ENCODE data around the gene TMPO. TPM values are rescaled to one million over a fixed set of nuclear protein-coding genes. Genes with fewer than 3 reads are reported as not detected.

Gene TMPO
- total and polyA plus RNA-seq, 2 experiments from 2014 or later, result 75.5 to 256 TPM

DNA sequence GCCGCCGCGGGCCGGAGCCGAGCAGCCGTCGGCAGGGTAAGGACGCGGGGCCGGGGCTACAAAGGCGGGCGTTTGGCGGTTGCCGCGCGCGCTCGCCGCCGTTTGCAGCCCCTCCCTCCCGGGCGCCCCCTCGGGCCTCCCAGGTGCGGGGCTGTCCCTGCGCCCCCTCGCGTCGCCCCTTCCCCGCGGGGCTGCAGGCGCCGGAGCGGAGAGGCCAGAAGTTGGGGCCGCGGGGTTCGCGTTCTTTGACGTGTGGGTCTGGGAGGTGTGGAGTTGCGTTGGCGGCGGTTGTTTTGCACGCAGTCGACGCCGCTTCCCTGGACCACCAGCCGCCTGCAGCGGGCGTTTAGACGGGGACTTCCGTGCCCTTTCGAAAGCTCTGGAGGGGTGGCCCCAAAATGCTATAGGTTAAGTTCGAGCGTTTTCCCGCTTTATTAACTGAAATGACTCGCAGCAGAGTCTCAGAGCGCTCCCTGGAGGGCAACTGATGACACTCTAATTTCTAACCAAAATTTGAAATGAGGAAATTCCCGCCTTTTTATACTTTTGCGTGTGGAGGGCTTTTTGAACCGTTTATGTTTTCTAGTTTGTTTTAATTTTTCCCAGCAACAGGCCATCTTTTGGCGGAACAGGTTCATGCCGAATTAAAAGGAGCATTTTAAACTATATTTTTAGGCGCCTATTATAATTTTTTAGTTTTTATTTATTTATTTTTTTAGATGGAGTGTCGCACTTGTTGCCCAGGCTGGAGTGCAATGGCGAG lies 902 bp downstream of the TMPO start:
- peaks cover 4% of the 10 kb centered on the region; the same call in 2 of the 3 replicates for H3K9me3 Mint-ChIP-seq
- peaks cover 30% of the 10 kb centered on the region for H3K4me1 ChIP-seq (ENCODE audit: insufficient read depth)
- peak overlapping the region; percentile 99 for H3K27ac Mint-ChIP-seq
- peaks cover 37% of the 10 kb centered on the region for H3K36me3 Mint-ChIP-seq (ENCODE audit: low read depth)
- H3K4me3 ChIP-seq, result peak overlapping the region; percentile 96
- peaks cover 77% of the 10 kb centered on the region for H3K79me2 ChIP-seq (replicated peaks; ENCODE audit: insufficient read depth)
- DNase-seq (ENCODE audit: low spot score) (peak; percentile 91), ATAC-seq (peak; percentile 56)
- peaks cover 25% of the 10 kb centered on the region for H3K4me1 Mint-ChIP-seq
- H3K9me2 ChIP-seq (ENCODE audit: insufficient read depth), result no peaks in the 10 kb centered on the region
- H2AFZ ChIP-seq, result no peak overlapping the region
- H3K27ac ChIP-seq (ENCODE audit: low read depth), result peak overlapping the region; percentile 100
- peak overlapping the region; percentile 73 for H3K4me2 ChIP-seq
- no peaks in the 10 kb centered on the region; the same call in 1 of the 2 replicates for H3K36me3 ChIP-seq (ENCODE audit: insufficient read depth)
- no peaks in the 10 kb centered on the region for H3K27me3 ChIP-seq (ENCODE audit: insufficient read depth)
- H3K4me3 Mint-ChIP-seq, result peak overlapping the region; percentile 97
- TF ChIP-seq, protein P1, sequence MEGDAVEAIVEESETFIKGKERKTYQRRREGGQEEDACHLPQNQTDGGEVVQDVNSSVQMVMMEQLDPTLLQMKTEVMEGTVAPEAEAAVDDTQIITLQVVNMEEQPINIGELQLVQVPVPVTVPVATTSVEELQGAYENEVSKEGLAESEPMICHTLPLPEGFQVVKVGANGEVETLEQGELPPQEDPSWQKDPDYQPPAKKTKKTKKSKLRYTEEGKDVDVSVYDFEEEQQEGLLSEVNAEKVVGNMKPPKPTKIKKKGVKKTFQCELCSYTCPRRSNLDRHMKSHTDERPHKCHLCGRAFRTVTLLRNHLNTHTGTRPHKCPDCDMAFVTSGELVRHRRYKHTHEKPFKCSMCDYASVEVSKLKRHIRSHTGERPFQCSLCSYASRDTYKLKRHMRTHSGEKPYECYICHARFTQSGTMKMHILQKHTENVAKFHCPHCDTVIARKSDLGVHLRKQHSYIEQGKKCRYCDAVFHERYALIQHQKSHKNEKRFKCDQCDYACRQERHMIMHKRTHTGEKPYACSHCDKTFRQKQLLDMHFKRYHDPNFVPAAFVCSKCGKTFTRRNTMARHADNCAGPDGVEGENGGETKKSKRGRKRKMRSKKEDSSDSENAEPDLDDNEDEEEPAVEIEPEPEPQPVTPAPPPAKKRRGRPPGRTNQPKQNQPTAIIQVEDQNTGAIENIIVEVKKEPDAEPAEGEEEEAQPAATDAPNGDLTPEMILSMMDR (conservative IDR thresholded peaks at IDR 0.05; ENCODE audit: low read depth in 2 of 2), result peak; percentile 67
- peak; percentile 33; the same call in 1 of the 2 replicates for TF ChIP-seq POLR2AphosphoS5 (IDR thresholded peaks at IDR 0.05; ENCODE audit: low read depth)
- no peak for TF ChIP-seq EZH2 (IDR thresholded peaks at IDR 0.05; ENCODE audit: low read depth, unreplicated experiment)
- H4K20me1 ChIP-seq (replicated peaks; ENCODE audit: insufficient read depth), result peaks cover 39% of the 10 kb centered on the region
- peaks cover 6% of the 10 kb centered on the region for H3F3A ChIP-seq (replicated peaks; ENCODE audit: low read depth)
- peaks cover 17% of the 10 kb centered on the region for H3K27me3 Mint-ChIP-seq (ENCODE audit: insufficient read depth, low read depth, poor library complexity)

DNA sequence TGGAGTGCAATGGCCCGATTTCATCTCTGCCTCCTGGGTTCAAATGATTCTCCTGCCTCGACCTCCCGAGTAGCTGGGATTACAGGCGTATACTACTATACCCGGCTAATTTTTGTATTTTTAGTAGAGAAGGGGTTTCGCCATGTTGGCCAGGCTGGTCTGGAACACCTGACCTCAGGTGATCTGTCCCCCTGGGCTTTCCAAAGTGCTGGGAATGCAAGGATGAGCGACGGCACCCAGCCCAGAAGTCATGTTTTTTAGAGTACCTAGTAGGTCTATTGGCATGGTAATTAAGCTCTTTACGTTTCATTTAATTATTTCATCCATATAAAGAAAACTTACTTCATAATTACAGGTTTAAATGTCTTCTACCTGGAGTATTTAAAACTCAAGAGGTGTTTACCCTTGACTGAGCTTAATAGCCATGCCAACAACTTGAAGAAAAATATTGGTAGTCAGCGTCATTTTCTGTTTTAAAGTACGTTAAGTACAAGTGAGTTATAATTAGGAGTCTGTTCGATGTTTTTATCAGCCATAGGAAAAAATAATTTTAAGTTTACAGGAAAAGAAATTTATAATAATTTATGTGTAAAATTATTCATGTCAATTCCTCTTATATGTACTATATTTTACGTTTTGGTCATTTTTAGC lies 4.0 kb downstream of the TMPO start:
- Mint-ChIP-seq H3K4me3 (peak overlapping the region; percentile 59), H3K4me1 (peaks cover 13% of the 10 kb centered on the region; the same call in 2 of the 3 replicates), H3K9me3 (peaks cover 4% of the 10 kb centered on the region; the same call in 2 of the 3 replicates), H3K27ac (peak overlapping the region; percentile 70; the same call in 1 of the 2 replicates), H3K27me3 (ENCODE audit: insufficient read depth, low read depth, poor library complexity) (peaks cover 13% of the 10 kb centered on the region), H3K36me3 (ENCODE audit: low read depth) (peaks cover 45% of the 10 kb centered on the region)
- Histone ChIP-seq H3K36me3 (ENCODE audit: insufficient read depth) (peaks cover 8% of the 10 kb centered on the region; the same call in 1 of the 2 replicates), H3K9me2 (ENCODE audit: insufficient read depth) (no peaks in the 10 kb centered on the region; the same call in 1 of the 2 replicates), H2AFZ (no peak overlapping the region), H3K27me3 (ENCODE audit: insufficient read depth) (no peaks in the 10 kb centered on the region), H3K79me2 (replicated peaks; ENCODE audit: insufficient read depth) (peaks cover 94% of the 10 kb centered on the region), H3K4me2 (peak overlapping the region; percentile 73; the same call in 1 of the 2 replicates), H3K4me1 (ENCODE audit: insufficient read depth) (peaks cover 29% of the 10 kb centered on the region), H3F3A (replicated peaks; ENCODE audit: low read depth) (peaks cover 6% of the 10 kb centered on the region), H3K27ac (ENCODE audit: low read depth) (peak overlapping the region; percentile 78), H4K20me1 (replicated peaks; ENCODE audit: insufficient read depth) (peaks cover 67% of the 10 kb centered on the region), H3K4me3 (peak overlapping the region; percentile 96)
- ATAC-seq (no peak), DNase-seq (ENCODE audit: low spot score) (peak; percentile 34)
- TF ChIP-seq, protein P2, sequence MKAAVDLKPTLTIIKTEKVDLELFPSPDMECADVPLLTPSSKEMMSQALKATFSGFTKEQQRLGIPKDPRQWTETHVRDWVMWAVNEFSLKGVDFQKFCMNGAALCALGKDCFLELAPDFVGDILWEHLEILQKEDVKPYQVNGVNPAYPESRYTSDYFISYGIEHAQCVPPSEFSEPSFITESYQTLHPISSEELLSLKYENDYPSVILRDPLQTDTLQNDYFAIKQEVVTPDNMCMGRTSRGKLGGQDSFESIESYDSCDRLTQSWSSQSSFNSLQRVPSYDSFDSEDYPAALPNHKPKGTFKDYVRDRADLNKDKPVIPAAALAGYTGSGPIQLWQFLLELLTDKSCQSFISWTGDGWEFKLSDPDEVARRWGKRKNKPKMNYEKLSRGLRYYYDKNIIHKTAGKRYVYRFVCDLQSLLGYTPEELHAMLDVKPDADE (IDR thresholded peaks at IDR 0.05), result no peak
- TF ChIP-seq EZH2 (IDR thresholded peaks at IDR 0.05; ENCODE audit: low read depth, unreplicated experiment) (no peak), ZNF331 (CRISPR knock-in tag; IDR thresholded peaks at IDR 0.05; ENCODE audit: low read depth) (no peak)
- TF ChIP-seq, protein P3, sequence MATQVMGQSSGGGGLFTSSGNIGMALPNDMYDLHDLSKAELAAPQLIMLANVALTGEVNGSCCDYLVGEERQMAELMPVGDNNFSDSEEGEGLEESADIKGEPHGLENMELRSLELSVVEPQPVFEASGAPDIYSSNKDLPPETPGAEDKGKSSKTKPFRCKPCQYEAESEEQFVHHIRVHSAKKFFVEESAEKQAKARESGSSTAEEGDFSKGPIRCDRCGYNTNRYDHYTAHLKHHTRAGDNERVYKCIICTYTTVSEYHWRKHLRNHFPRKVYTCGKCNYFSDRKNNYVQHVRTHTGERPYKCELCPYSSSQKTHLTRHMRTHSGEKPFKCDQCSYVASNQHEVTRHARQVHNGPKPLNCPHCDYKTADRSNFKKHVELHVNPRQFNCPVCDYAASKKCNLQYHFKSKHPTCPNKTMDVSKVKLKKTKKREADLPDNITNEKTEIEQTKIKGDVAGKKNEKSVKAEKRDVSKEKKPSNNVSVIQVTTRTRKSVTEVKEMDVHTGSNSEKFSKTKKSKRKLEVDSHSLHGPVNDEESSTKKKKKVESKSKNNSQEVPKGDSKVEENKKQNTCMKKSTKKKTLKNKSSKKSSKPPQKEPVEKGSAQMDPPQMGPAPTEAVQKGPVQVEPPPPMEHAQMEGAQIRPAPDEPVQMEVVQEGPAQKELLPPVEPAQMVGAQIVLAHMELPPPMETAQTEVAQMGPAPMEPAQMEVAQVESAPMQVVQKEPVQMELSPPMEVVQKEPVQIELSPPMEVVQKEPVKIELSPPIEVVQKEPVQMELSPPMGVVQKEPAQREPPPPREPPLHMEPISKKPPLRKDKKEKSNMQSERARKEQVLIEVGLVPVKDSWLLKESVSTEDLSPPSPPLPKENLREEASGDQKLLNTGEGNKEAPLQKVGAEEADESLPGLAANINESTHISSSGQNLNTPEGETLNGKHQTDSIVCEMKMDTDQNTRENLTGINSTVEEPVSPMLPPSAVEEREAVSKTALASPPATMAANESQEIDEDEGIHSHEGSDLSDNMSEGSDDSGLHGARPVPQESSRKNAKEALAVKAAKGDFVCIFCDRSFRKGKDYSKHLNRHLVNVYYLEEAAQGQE (IDR thresholded peaks at IDR 0.05; ENCODE audit: unreplicated experiment), result no peak

All from GM23338 (cell line).